Nucleus accumbens (tissue), 56 donors: ENCODE data around the gene R3HDM1.
"Not testable (repeated sequence)": the region's sequence is repeated elsewhere in the genome, so short reads cannot be mapped to it uniquely, and the experiment has no call there.

Experiments used
- DNase-seq, 56 donors: peaks; one replicate each; lab custom pipeline; 2025; lab: John Stamatoyannopoulos, UW

Gene R3HDM1

GRCh38 chr2:135637456-135638087 is 106.3 kb downstream of the R3HDM1 start:
- no peak for DNase-seq

- DNase-seq: no peak
Measured at GRCh38 chr2:135638825-135639224, 107.5 kb downstream of the R3HDM1 start.

GRCh38 chr2:135641156-135642068 is 110.1 kb downstream of the R3HDM1 start:
- no peak for DNase-seq

GRCh38 chr2:135647836-135648579 is 116.7 kb downstream of the R3HDM1 start:
- DNase-seq: no peak

GRCh38 chr2:135650721-135651120 is 119.4 kb downstream of the R3HDM1 start:
- DNase-seq: no peak

- no peak for DNase-seq
Measured at GRCh38 chr2:135651717-135652116, 120.4 kb downstream of the R3HDM1 start.

- not testable (repeated sequence) for DNase-seq
Measured at GRCh38 chr2:135654239-135654638, 123.0 kb downstream of the R3HDM1 start.

- no peak for DNase-seq
Measured at GRCh38 chr2:135657806-135658582, 126.7 kb downstream of the R3HDM1 start.

- DNase-seq: no peak
Measured at GRCh38 chr2:135662088-135662487, 130.8 kb downstream of the R3HDM1 start.

- no peak for DNase-seq
Measured at GRCh38 chr2:135663148-135663700, 131.9 kb downstream of the R3HDM1 start.

GRCh38 chr2:135664623-135665068 is 133.4 kb downstream of the R3HDM1 start:
- no peak for DNase-seq

- no peak for DNase-seq
Measured at GRCh38 chr2:135667045-135667444, 135.8 kb downstream of the R3HDM1 start.

- no peak for DNase-seq
Measured at GRCh38 chr2:135674453-135674852, 143.2 kb downstream of the R3HDM1 start.

GRCh38 chr2:135676031-135676430 is 144.7 kb downstream of the R3HDM1 start:
- DNase-seq: no peak

GRCh38 chr2:135679125-135679524 is 147.8 kb downstream of the R3HDM1 start:
- DNase-seq: no peak

- DNase-seq: no peak
Measured at GRCh38 chr2:135685361-135685760, 154.1 kb downstream of the R3HDM1 start.

GRCh38 chr2:135688978-135689377 is 157.7 kb downstream of the R3HDM1 start:
- DNase-seq: no peak

GRCh38 chr2:135689679-135690078 is 158.4 kb downstream of the R3HDM1 start:
- no peak for DNase-seq

GRCh38 chr2:135694711-135695110 is 163.4 kb downstream of the R3HDM1 start:
- DNase-seq: no peak

- DNase-seq: no peak
Measured at GRCh38 chr2:135698838-135699237, 167.6 kb downstream of the R3HDM1 start.
